SU-DHL-6 (cell line): ENCODE results near the gene SGCE.

Experiments used
- H2AFZ ChIP-seq: fragments of 200-600 bp; sonication (generic); 2 replicates; pipeline ENCODE4 v1.6.1; 2014; ENCODE audit warnings: low read depth, mild to moderate bottlenecking, moderate library complexity, mixed read lengths, antibody characterized with exemption, low read length; ENCODE audit not compliant: severe bottlenecking
- H3F3A ChIP-seq: fragments of 200-600 bp; shearing (Covaris generic); 2 replicates; pipeline ENCODE4 v1.6.0; 2016; ENCODE audit warnings: antibody characterized with exemption, mild to moderate bottlenecking; ENCODE audit not compliant: insufficient read depth
- H3K27ac ChIP-seq: fragments of 200-600 bp; sonication (generic); 2 replicates; pipeline ENCODE4 v1.5.1; 2016; ENCODE audit warnings: low read depth, mild to moderate bottlenecking, low read length, moderate library complexity, mixed read lengths
- H3K27me3 ChIP-seq: fragments of 200-600 bp; sonication (generic), shearing (Covaris generic); 2 replicates; pipeline ENCODE4 v1.6.0; 2014; ENCODE audit warnings: mild to moderate bottlenecking, low read length
- H3K36me3 ChIP-seq: fragments of 200-600 bp; sonication (generic); 2 replicates; pipeline ENCODE4 v1.6.1; 2014; ENCODE audit warnings: mild to moderate bottlenecking, low read length, mixed read lengths
- H3K4me2 ChIP-seq: fragments of 300-600, 200-600 bp; shearing (Covaris generic), sonication (generic); 2 replicates; pipeline ENCODE4 v1.6.0; 2014; ENCODE audit warnings: low read length, low read depth, mild to moderate bottlenecking; ENCODE audit not compliant: poor library complexity, severe bottlenecking
- H3K4me3 ChIP-seq: fragments of 200-600 bp; sonication (generic); 2 replicates; pipeline ENCODE4 v1.5.1; 2014; ENCODE audit warnings: antibody characterized with exemption, low read length, mild to moderate bottlenecking, mixed read lengths; ENCODE audit not compliant: insufficient read depth, poor library complexity, severe bottlenecking
- H3K79me2 ChIP-seq: fragments of 200-600 bp; sonication (generic); 2 replicates; pipeline ENCODE4 v1.6.1; 2014; ENCODE audit warnings: mild to moderate bottlenecking, low read length, moderate library complexity; ENCODE audit not compliant: insufficient read depth
- H3K9ac ChIP-seq: fragments of 200-600 bp; sonication (generic); 2 replicates; pipeline ENCODE4 v1.7.0; 2014; ENCODE audit warnings: mild to moderate bottlenecking, low read length
- H3K9me2 ChIP-seq: fragments of 200-600 bp; sonication (generic); replicated peaks from 2 replicates; pipeline ENCODE4 v1.6.1; 2014; ENCODE audit warnings: low read length; ENCODE audit not compliant: insufficient read depth
- H3K9me3 ChIP-seq: fragments of 200-600 bp; sonication (generic); 2 replicates; pipeline ENCODE4 v1.6.1; 2014; ENCODE audit warnings: low read length, mixed read lengths; ENCODE audit not compliant: insufficient read depth
- H4K20me1 ChIP-seq: fragments of 200-600 bp; sonication (generic); 2 replicates; pipeline ENCODE4 v1.6.1; 2014; ENCODE audit warnings: low read depth, mild to moderate bottlenecking, antibody characterized with exemption, low read length, moderate library complexity, mixed read lengths
- EZH2phosphoT487 ChIP-seq: fragments of 200-600 bp; sonication (generic), shearing (Covaris generic); conservative IDR thresholded peaks from 2 replicates; pipeline ENCODE4 v1.6.1; 2018; ENCODE audit warnings: mild to moderate bottlenecking, antibody characterized with exemption, low read length, moderate library complexity, mixed read lengths
- TF ChIP-seq, protein P1 (sequence below): fragments of 200-600 bp; sonication (generic); IDR thresholded peaks from one replicate; pipeline ENCODE4 v1.5.1; 2017; ENCODE audit warnings: antibody characterized with exemption, mild to moderate bottlenecking, low read length, moderate library complexity; ENCODE audit not compliant: insufficient read depth, poor library complexity, severe bottlenecking

SGCE gene

DNA sequence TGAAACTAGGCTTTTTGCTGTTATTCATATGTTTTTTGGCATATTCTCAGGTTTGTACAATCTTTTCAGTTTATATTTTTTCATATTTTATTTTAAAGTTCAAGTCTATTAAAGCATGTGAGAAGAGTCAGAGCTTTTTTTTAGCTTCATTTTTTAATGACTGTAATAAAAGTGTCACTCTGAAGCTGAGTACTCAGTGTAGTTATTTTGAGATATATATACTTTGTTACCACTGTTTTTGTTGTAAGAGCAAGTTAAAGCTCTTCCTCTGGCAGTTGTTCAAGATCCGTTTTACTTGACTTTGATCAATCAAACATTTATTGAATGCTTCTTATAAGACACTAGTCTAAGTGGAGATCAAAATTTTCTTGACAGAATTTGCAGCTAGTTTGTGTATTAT lies 108.8 kb downstream of the SGCE start:
- H3K27ac ChIP-seq, result no peak overlapping the region
- H3F3A ChIP-seq, result no peaks in the 10 kb centered on the region
- H4K20me1 ChIP-seq, result no peaks in the 10 kb centered on the region
- no peak overlapping the region for H2AFZ ChIP-seq
- no peak overlapping the region for H3K9ac ChIP-seq
- no peaks in the 10 kb centered on the region for H3K79me2 ChIP-seq
- no peak overlapping the region for H3K4me3 ChIP-seq
- no peaks in the 10 kb centered on the region for H3K9me2 ChIP-seq
- peaks cover 4% of the 10 kb centered on the region; the same call in 1 of the 2 replicates for H3K36me3 ChIP-seq
- H3K4me2 ChIP-seq, result no peak overlapping the region
- TF ChIP-seq, protein P1, sequence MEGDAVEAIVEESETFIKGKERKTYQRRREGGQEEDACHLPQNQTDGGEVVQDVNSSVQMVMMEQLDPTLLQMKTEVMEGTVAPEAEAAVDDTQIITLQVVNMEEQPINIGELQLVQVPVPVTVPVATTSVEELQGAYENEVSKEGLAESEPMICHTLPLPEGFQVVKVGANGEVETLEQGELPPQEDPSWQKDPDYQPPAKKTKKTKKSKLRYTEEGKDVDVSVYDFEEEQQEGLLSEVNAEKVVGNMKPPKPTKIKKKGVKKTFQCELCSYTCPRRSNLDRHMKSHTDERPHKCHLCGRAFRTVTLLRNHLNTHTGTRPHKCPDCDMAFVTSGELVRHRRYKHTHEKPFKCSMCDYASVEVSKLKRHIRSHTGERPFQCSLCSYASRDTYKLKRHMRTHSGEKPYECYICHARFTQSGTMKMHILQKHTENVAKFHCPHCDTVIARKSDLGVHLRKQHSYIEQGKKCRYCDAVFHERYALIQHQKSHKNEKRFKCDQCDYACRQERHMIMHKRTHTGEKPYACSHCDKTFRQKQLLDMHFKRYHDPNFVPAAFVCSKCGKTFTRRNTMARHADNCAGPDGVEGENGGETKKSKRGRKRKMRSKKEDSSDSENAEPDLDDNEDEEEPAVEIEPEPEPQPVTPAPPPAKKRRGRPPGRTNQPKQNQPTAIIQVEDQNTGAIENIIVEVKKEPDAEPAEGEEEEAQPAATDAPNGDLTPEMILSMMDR, result no peak
- no peak for TF ChIP-seq EZH2phosphoT487
- no peaks in the 10 kb centered on the region for H3K9me3 ChIP-seq
- no peaks in the 10 kb centered on the region for H3K27me3 ChIP-seq

DNA sequence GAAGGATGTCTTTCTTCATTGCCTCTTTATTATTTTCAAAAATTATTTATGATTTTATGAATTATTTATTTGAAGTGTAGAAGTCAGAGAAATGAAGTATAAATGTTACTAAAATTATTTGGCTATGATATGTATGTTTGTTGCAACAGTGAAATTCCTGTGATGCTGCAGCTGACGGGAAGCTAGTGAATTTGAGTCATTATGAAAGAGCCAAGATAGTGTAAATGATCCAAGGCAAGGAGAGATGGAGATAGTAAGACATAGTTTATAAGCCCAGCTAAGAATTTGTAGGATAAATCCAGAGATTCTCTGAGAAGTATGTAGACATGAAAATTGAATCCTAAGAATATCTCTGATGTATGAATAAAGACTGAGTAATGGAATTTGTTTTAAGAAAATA lies 115.5 kb downstream of the SGCE start:
- Histone ChIP-seq H3K36me3 (peaks cover 9% of the 10 kb centered on the region; the same call in 1 of the 2 replicates), H3K79me2 (no peaks in the 10 kb centered on the region), H3F3A (no peaks in the 10 kb centered on the region), H3K4me2 (no peak overlapping the region), H3K9me2 (no peaks in the 10 kb centered on the region), H3K9me3 (no peaks in the 10 kb centered on the region), H3K27me3 (no peaks in the 10 kb centered on the region), H2AFZ (no peak overlapping the region), H3K9ac (no peak overlapping the region), H4K20me1 (no peaks in the 10 kb centered on the region; the same call in 1 of the 2 replicates), H3K4me3 (no peak overlapping the region), H3K27ac (no peak overlapping the region)
- no peak for TF ChIP-seq EZH2phosphoT487
- TF ChIP-seq, protein P1, result no peak
